Astrocyte (in vitro differentiated cells and primary cell): ENCODE data around the gene GALK2.

Source experiments
- EZH2 ChIP-seq: IDR thresholded peaks from 2 replicates; pipeline ENCODE4 v1.6.1; 2012; ENCODE audit warnings: mild to moderate bottlenecking, low read length, inconsistent platforms; ENCODE audit not compliant: insufficient read depth
- TF ChIP-seq, protein P1 (sequence below): IDR thresholded peaks from 2 replicates; pipeline ENCODE4 v1.5.1; 2011; ENCODE audit warnings: low read depth, mild to moderate bottlenecking, inconsistent platforms, low read length, moderate library complexity; ENCODE audit not compliant: insufficient read depth

DNA sequence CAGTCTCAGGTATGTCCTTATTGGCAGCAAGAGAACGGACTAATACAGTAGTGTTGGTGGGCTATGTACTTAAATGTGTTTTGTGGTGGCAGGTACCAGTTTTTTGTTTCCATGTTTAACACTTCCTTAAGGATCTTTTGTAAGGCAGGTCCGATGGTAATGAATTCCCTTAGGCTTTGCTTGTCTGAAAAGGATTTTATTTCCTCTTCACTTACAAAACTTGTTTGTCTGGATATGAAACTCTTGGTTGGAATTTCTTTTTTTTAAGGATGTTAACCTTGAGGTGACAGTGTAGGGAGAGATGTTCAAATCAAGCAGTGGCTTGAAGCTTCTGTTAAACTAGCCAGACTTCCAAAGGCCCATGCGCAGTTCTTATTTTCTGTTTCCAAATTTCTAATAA lies 130.8 kb downstream of the GALK2 start:
- TF ChIP-seq, protein P1, sequence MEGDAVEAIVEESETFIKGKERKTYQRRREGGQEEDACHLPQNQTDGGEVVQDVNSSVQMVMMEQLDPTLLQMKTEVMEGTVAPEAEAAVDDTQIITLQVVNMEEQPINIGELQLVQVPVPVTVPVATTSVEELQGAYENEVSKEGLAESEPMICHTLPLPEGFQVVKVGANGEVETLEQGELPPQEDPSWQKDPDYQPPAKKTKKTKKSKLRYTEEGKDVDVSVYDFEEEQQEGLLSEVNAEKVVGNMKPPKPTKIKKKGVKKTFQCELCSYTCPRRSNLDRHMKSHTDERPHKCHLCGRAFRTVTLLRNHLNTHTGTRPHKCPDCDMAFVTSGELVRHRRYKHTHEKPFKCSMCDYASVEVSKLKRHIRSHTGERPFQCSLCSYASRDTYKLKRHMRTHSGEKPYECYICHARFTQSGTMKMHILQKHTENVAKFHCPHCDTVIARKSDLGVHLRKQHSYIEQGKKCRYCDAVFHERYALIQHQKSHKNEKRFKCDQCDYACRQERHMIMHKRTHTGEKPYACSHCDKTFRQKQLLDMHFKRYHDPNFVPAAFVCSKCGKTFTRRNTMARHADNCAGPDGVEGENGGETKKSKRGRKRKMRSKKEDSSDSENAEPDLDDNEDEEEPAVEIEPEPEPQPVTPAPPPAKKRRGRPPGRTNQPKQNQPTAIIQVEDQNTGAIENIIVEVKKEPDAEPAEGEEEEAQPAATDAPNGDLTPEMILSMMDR, result no peak
- no peak for TF ChIP-seq EZH2
